Measurements from ENCODE around the gene ENOPH1.

Gene ENOPH1

GRCh38 chr4:82428969-82429727 is 1.2 kb upstream of the ENOPH1 start:
- peak; percentile 93 for DNase-seq (ENCODE audit: low read depth)

- no peak for DNase-seq (ENCODE audit: low read depth)
These were observed 630 bp upstream of the ENOPH1 start for GRCh38 chr4:82429728-82430192.

- peak; percentile 15 for DNase-seq (ENCODE audit: low read depth)
These were observed 765 bp downstream of the ENOPH1 start for GRCh38 chr4:82430964-82431745.

- no peak for DNase-seq (ENCODE audit: low read depth)
These were observed 1.4 kb downstream of the ENOPH1 start for GRCh38 chr4:82431831-82432230.

GRCh38 chr4:82432596-82432995 is 2.2 kb downstream of the ENOPH1 start:
- DNase-seq (ENCODE audit: low read depth) = no peak

- no peak for DNase-seq (ENCODE audit: low read depth)
These were observed 3.4 kb downstream of the ENOPH1 start for GRCh38 chr4:82433791-82434190.

GRCh38 chr4:82434949-82435348 is 4.6 kb downstream of the ENOPH1 start:
- DNase-seq (ENCODE audit: low read depth) = no peak

GRCh38 chr4:82436130-82436529 is 5.7 kb downstream of the ENOPH1 start:
- no peak for DNase-seq (ENCODE audit: low read depth)

- DNase-seq (ENCODE audit: low read depth) = no peak
These were observed 6.4 kb downstream of the ENOPH1 start for GRCh38 chr4:82436780-82437179.

GRCh38 chr4:82437285-82438005 is 7.1 kb downstream of the ENOPH1 start:
- no peak for DNase-seq (ENCODE audit: low read depth)

GRCh38 chr4:82439088-82439487 is 8.7 kb downstream of the ENOPH1 start:
- DNase-seq (ENCODE audit: low read depth) = no peak

GRCh38 chr4:82447886-82448285 is 17.5 kb downstream of the ENOPH1 start:
- DNase-seq (ENCODE audit: low read depth) = no peak

- DNase-seq (ENCODE audit: low read depth) = no peak
These were observed 20.8 kb downstream of the ENOPH1 start for GRCh38 chr4:82450966-82451755.

GRCh38 chr4:82452026-82452425 is 21.6 kb downstream of the ENOPH1 start:
- DNase-seq (ENCODE audit: low read depth) = no peak

- no peak for DNase-seq (ENCODE audit: low read depth)
These were observed 26.9 kb downstream of the ENOPH1 start for GRCh38 chr4:82457266-82457665.

- no peak for DNase-seq (ENCODE audit: low read depth)
These were observed 28.3 kb downstream of the ENOPH1 start for GRCh38 chr4:82458729-82459128.

- no peak for DNase-seq (ENCODE audit: low read depth)
These were observed 31.3 kb downstream of the ENOPH1 start for GRCh38 chr4:82461710-82462109.

- DNase-seq (ENCODE audit: low read depth) = peak; percentile 61
These were observed 32.0 kb downstream of the ENOPH1 start for GRCh38 chr4:82462415-82462831.

GRCh38 chr4:82463221-82463620 is 32.8 kb downstream of the ENOPH1 start:
- DNase-seq (ENCODE audit: low read depth) = no peak

- DNase-seq (ENCODE audit: low read depth) = no peak
These were observed 37.1 kb downstream of the ENOPH1 start for GRCh38 chr4:82467471-82467870.

GRCh38 chr4:82469791-82470345 is 39.5 kb downstream of the ENOPH1 start:
- no peak for DNase-seq (ENCODE audit: low read depth)
